Stimulated activated CD8-positive, alpha-beta memory T cell treated with anti-CD3 and anti-CD28 coated beads, Interleukin-15, amount 100 ng/mL, for 48 hours (primary cell): ENCODE measurements around the gene SMIM8.

Experiments
- DNase-seq, 2 donors: peaks; one replicate each; pipeline ENCODE4 v3.0.0-alpha.2; 2020; ENCODE audit warnings: low read depth in 2 of 2

Gene SMIM8

DNA sequence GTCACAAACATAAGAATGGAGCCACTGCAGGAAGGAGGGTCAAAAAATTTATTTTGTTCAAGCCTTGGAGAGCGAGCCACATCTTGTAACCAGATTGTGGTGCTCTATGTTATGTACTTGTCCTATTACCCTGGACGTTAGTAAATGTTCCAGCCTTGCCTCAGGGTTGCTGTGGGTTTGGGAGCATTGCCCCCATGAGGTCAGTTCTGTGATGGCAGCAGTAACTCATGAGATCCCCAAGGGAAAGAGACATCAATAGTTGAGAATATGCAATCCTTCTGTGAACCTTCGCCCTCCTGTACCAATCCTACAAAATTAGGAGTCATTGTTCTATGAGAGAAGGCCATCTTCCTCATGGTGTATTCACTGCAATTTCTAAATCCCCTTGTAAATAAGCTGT is 68.9 kb downstream of the SMIM8 start:
- no peak for DNase-seq
